ENCODE results near the gene MS4A5. TPM values are rescaled to one million over a fixed set of nuclear protein-coding genes. Genes with fewer than 3 reads are reported as not detected.

Gene MS4A5
- total and polyA plus RNA-seq, 5 experiments from 2014 or later = not detected

GRCh38 chr11:60492488-60493009, 63.2 kb downstream of the MS4A5 start, which contains the start of gene MS4A12:
TSS of gene MS4A12 (plus strand) at chr11:60492778. CDS start at chr11:60497319, 4,541 bp downstream.
- Mint-ChIP-seq H3K4me1 (peaks cover 0 to 1% (median 0%) of the 10 kb centered on the region in 4 donors), H3K27ac (no peak within 1 kb of the TSS), H3K36me3 (no peaks in the 10 kb centered on the region), H3K27me3 (peaks cover 0 to 10% (median 6%) of the 10 kb centered on the region in 5 donors), H3K4me3 (no peak within 1 kb of the TSS), H3K9me3 (no peaks in the 10 kb centered on the region)
- POLR2A ChIA-PET = no interaction called here
- DNase-seq (no peak), ATAC-seq (no peak)

DNA sequence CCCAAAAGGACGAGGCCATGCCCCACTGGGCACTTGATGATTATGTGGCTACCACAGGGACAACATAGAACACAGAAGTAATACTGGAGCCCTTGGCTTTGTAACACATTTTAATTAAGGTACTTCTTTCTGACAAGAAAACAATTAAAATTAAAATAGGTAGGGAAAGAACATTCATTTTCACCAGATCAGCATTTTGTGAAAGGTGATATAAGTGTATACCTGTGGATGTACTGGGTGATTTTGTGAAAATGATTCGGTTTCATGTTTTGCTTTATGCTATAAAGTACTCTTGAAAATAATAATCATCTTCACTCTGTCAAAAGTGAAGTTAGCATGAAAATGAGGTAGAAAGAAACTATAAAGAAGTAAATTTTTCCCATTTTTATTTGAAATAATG, 64.1 kb downstream of the MS4A5 start:
- ATAC-seq (no peak), DNase-seq (no peak)
- Mint-ChIP-seq H3K4me3 (no peak overlapping the region), H3K9me3 (no peaks in the 10 kb centered on the region), H3K27me3 (peaks cover 0 to 10% (median 8%) of the 10 kb centered on the region in 5 donors), H3K27ac (no peak overlapping the region), H3K4me1 (peaks cover 0 to 9% (median 0%) of the 10 kb centered on the region in 4 donors), H3K36me3 (no peaks in the 10 kb centered on the region)
- POLR2A ChIA-PET = no interaction called here

Other genes with a start within 250 kb of the MS4A5 start
- gene MS4A6A, start 246.5 kb upstream of the MS4A5 start, total RNA-seq = 1 to 10 TPM; 2.5 to 2.6 TPM
- 1 to 10 TPM in 2 of 3 donors, not detected in 1; 1.2 to 1.4 TPM for gene MS4A6A, start 246.5 kb upstream of the MS4A5 start, polyA plus RNA-seq
- not detected for gene MS4A4E, start 186.4 kb upstream of the MS4A5 start, total RNA-seq
- not detected for gene MS4A4E, start 186.4 kb upstream of the MS4A5 start, polyA plus RNA-seq
- under 1 TPM in 1 of 2 experiments, not detected in 1; 0.36 TPM for gene MS4A4A, start 148.9 kb upstream of the MS4A5 start, total RNA-seq
- gene MS4A4A, start 148.9 kb upstream of the MS4A5 start, polyA plus RNA-seq = not detected
- not detected for gene MS4A6E, start 102.3 kb upstream of the MS4A5 start, total RNA-seq
- not detected for gene MS4A6E, start 102.3 kb upstream of the MS4A5 start, polyA plus RNA-seq
- gene MS4A7, start 51.0 kb upstream of the MS4A5 start, total RNA-seq = 1 to 10 TPM in 1 of 2 experiments, under 1 TPM in 1; 0.96 to 1.3 TPM
- under 1 TPM in 2 of 3 donors, not detected in 1; 0.12 to 0.14 TPM for gene MS4A7, start 51.0 kb upstream of the MS4A5 start, polyA plus RNA-seq
- under 1 TPM in 1 of 2 experiments, not detected in 1; 0.16 TPM for gene MS4A14, start 33.1 kb upstream of the MS4A5 start, total RNA-seq
- gene MS4A14, start 33.1 kb upstream of the MS4A5 start, polyA plus RNA-seq = not detected
- 10 to 100 TPM; 45.0 to 45.1 TPM for gene MS4A1, start 26.3 kb downstream of the MS4A5 start, total RNA-seq
- 1 to 10 TPM in 2 of 3 donors, under 1 TPM in 1; 0.33 to 7.7 (median 1.1) TPM for gene MS4A1, start 26.3 kb downstream of the MS4A5 start, polyA plus RNA-seq
- not detected for gene MS4A12, start 63.2 kb downstream of the MS4A5 start, total RNA-seq
- gene MS4A12, start 63.2 kb downstream of the MS4A5 start, polyA plus RNA-seq = not detected
- not detected for gene MS4A13, start 85.8 kb downstream of the MS4A5 start, total RNA-seq
- gene MS4A13, start 85.8 kb downstream of the MS4A5 start, polyA plus RNA-seq = not detected

Measured in naive thymus-derived CD8-positive, alpha-beta T cell (primary cell).